Measurements from ENCODE around the gene ST6GALNAC2.

GRCh38 chr17:76561799-76562268, 23.8 kb downstream of the ST6GALNAC2 start:
- TF ChIP-seq CTCF (IDR thresholded peaks at IDR 0.05) = no peak
- TF ChIP-seq POLR2A (IDR thresholded peaks at IDR 0.05) = no peak
- TF ChIP-seq POLR2AphosphoS5 (IDR thresholded peaks at IDR 0.05) = peak in 1 of 3 donors; percentile 17

All from stomach (tissue), 4 donors.